Measurements from ENCODE around the gene IRF3.
"Not testable (repeated sequence)": the region's sequence is repeated elsewhere in the genome, so short reads cannot be mapped to it uniquely, and the experiment has no call there.

Gene IRF3

GRCh38 chr19:49624967-49625910, 40.4 kb downstream of the IRF3 start:
- no peak for DNase-seq (ENCODE audit: low read depth in 2 of 2)

GRCh38 chr19:49617860-49618259, 47.8 kb downstream of the IRF3 start:
- not testable (repeated sequence) for DNase-seq (ENCODE audit: low read depth in 2 of 2)

GRCh38 chr19:49616945-49617344, 48.7 kb downstream of the IRF3 start:
- no peak for DNase-seq (ENCODE audit: low read depth in 2 of 2)

GRCh38 chr19:49616532-49616931, 49.1 kb downstream of the IRF3 start:
- no peak for DNase-seq (ENCODE audit: low read depth in 2 of 2)

GRCh38 chr19:49615861-49616260, 49.8 kb downstream of the IRF3 start:
- no peak for DNase-seq (ENCODE audit: low read depth in 2 of 2)

- no peak for DNase-seq (ENCODE audit: low read depth in 2 of 2)
These were observed 51.4 kb downstream of the IRF3 start for GRCh38 chr19:49614096-49614833.

GRCh38 chr19:49613374-49613773, 52.3 kb downstream of the IRF3 start:
- no peak for DNase-seq (ENCODE audit: low read depth in 2 of 2)

All from stimulated activated CD8-positive, alpha-beta memory T cell treated with anti-CD3 and anti-CD28 coated beads, Interleukin-15, amount 100 ng/mL, for 4 hours (primary cell).